B cell (primary cell): ENCODE data around the gene GNB5.

Experiments used
- EZH2 ChIP-seq: IDR thresholded peaks from 2 replicates; pipeline ENCODE4 v1.6.1; 2012; ENCODE audit warnings: borderline replicate concordance, low read depth, mild to moderate bottlenecking, moderate library complexity, low read length; ENCODE audit not compliant: insufficient read depth, poor library complexity, severe bottlenecking
- TF ChIP-seq, protein P1 (sequence below): fragments of 200-600 bp; IDR thresholded peaks from one replicate; pipeline ENCODE4 v1.8.0; 2022; ENCODE audit warnings: antibody characterized with exemption, mild to moderate bottlenecking

- TF ChIP-seq, protein P1, sequence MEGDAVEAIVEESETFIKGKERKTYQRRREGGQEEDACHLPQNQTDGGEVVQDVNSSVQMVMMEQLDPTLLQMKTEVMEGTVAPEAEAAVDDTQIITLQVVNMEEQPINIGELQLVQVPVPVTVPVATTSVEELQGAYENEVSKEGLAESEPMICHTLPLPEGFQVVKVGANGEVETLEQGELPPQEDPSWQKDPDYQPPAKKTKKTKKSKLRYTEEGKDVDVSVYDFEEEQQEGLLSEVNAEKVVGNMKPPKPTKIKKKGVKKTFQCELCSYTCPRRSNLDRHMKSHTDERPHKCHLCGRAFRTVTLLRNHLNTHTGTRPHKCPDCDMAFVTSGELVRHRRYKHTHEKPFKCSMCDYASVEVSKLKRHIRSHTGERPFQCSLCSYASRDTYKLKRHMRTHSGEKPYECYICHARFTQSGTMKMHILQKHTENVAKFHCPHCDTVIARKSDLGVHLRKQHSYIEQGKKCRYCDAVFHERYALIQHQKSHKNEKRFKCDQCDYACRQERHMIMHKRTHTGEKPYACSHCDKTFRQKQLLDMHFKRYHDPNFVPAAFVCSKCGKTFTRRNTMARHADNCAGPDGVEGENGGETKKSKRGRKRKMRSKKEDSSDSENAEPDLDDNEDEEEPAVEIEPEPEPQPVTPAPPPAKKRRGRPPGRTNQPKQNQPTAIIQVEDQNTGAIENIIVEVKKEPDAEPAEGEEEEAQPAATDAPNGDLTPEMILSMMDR = no peak
- no peak for TF ChIP-seq EZH2
Measured at GRCh38 chr15:52146776-52147175, 44.4 kb downstream of the GNB5 start.
